HS-27A (cell line): ENCODE results near the gene C16orf96.

ENCODE experiments used
- DNase-seq: peaks from one replicate; pipeline ENCODE4 v3.0.0-alpha.2; 2012; ENCODE audit warnings: low read depth, missing footprints

C16orf96 gene

GRCh38 chr16:4525634-4526277, 30.4 kb upstream of the C16orf96 start:
- no peak for DNase-seq

DNA sequence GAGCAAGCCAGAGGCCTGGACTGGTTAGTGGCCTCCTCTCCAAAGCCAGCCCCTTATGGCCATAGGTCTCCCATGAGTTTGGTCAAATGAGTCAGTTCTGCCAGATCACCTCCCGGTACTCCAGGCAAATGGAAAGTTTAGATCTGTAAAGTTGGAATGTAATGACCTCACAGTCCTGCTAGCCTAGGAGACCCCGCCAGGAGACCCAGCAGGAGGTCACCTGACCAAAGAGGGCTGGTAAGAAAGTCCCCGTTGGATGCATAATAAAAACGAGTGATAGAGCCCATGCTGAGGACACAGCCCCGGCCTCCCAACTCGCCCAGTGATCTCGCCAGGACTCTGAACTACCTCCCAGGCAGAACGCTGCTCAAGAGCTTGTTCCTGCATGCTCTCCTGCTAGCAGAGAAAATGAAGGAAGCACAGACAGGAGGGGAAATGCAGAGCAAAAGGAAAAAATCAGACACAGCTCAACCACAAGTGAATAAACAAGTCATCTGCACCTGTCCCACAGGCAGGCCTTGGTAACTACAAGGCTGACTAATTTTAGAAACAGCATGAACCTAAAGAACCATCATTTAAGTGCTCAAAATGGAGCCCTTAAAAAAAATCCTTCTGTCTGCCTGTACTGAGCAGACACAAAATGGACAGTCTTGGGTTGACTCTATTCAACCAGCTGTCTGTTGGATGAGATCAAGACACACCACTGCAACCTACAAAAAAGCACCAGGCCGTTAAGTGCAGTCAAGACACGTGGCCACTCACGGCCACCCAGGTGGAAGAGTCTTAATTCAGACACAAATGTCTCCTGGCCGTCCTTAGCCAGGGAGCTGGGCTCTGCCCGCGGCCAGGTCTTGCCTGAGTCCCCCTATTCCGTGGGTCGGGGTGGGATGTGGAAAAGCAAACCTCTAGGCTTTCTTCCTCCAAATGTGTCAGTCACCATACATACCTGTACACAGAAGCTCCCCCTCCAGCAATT, 26.8 kb upstream of the C16orf96 start:
- DNase-seq, result no peak

DNA sequence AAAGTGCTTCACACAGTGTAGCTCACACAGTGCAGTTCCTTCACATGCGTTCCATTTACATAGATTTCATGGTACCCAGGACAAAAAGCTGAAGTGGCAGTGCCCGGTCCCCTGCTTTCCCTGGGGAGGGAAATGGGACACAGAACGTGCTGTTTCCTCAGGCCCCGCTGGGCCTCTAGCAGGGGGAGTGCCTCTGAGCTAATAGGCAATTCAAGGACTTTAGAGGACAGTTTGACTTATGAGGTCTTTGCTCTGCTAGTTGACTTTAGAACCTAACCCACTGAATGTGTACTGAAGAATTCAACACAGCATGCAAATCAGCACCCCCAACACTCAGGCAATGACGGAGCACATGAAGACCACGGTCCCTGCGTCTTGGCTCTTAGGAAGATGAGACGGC, 24.3 kb upstream of the C16orf96 start:
- no peak for DNase-seq

DNA sequence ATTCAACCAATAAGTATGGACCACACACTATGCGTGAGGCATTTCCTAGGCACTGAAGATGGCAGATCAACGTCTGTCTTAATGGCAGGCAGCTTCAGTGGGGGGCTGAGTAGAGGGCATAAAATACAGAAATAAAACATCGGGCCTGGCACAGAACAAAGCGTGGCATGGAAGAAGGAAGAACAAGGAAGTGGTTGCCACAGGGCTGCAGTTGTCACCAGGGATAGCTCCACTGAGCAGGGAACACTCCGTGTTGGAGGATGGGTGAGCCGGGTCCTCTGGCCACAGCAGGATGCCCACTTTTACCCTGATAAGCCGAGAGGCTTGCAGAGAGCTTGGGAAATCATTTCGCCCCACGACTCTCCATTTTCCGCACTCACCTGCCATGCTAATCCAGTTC, 23.9 kb upstream of the C16orf96 start:
- no peak for DNase-seq

- DNase-seq, result no peak
Observed at GRCh38 chr16:4533490-4533889, 22.6 kb upstream of the C16orf96 start.

DNA sequence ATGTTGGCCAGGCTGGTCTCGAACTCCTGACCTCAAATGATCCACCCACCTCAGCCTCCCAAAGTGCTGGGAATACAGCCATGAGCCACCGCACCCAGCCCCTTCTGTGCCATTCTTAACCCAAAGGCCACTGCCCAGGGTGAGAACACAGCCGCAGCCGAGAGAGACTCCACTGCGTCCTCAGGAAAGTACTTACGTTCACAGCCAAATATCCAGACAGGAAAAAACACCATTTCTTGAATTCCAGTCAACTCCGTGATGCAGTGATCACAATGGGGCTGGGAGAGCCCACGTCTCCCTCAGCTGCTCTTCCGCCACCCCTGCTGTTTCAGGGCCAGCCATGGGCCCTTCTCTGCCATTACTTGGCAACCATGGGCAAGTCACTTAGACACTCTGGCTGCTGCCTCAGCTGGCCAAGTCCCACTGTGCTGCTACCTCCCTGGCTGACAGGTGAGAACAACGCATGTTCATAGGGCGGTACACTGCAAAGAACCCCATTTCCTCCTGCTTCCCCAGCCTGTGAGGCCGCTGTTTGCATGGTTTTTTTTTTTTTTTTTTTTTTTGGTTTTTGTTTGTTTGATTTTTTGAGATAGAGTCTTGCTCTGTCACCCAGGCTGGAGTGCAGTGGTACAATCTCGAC, 21.9 kb upstream of the C16orf96 start:
- no peak for DNase-seq

DNA sequence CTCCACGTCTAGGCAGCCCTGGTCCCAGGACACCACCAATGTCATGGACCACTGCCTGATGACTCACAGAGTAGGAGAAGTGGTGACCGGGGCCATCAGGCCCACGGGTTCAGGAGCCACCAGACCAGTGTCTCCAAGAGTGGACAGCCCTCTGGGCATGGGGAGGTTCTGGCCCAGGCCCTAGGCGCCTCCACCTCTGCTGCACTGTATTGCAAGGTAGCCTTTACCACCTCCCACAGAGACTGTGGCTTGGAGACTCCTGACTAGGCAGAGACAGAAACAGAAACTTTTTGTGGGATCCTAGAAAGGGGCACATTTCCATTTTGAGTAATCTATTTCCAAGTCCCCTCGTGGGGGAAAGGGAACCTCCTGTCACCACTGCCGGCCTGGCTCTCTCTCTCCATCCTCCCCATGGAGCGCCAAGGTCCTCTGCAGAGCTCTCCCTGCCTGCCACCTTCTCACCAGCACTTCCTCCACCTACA, 20.5 kb upstream of the C16orf96 start:
- no peak for DNase-seq

GRCh38 chr16:4536391-4537106, 19.6 kb upstream of the C16orf96 start:
- no peak for DNase-seq

- DNase-seq, result no peak
Observed at GRCh38 chr16:4537376-4538343, 18.5 kb upstream of the C16orf96 start.

GRCh38 chr16:4538350-4539235, 17.5 kb upstream of the C16orf96 start, which contains the start of gene CDIP1:
TSS of gene CDIP1 (minus strand) at chr16:4538773. CDS start at chr16:4514130, 24,643 bp downstream.
- DNase-seq, result peak; percentile 89

DNA sequence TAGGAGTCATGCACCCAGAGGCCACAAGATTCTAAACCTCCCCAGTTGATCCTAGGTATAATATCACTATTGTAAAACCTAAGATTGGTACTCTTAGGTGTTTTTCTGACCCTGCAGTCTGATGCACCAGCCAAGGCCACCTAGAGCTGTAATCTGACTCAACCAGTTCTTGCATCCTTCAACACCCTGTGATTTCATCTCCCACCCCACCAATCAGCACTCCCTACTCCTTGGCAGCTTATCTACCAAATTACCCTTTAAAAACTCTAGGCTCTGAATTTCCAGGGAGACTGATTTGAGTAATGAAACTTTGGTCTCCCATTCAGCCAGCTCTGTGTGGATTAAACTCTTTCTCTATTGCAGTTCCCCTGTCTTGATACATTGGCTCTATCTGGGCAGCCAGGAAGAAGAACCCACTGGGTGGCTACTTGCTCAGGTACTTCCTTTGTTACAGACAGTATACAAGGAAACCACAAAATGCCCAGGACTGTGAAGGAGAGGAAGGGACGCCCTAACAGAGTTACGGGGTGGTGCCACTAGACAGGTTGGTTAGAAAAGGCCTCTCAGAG, 16.3 kb upstream of the C16orf96 start:
- no peak for DNase-seq

DNA sequence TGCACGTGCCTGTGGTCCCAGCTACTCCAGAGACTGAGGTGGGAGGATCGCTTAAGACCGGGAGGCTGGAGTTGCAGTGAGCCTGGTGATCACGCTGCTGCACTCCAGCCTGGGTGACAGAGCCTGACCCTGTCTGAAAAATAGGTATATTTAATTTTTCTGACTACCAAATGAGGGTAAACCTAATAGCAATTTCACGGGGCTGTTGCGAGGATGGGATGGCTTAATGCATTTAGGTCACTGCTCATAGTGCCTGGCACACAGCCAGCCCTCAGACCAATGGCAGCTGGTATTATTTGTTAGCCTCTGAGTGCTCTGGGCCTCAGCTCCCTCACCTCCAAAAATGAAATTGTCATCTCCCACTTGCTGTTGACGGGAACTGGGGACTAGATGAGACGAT, 11.7 kb upstream of the C16orf96 start:
- no peak for DNase-seq

DNA sequence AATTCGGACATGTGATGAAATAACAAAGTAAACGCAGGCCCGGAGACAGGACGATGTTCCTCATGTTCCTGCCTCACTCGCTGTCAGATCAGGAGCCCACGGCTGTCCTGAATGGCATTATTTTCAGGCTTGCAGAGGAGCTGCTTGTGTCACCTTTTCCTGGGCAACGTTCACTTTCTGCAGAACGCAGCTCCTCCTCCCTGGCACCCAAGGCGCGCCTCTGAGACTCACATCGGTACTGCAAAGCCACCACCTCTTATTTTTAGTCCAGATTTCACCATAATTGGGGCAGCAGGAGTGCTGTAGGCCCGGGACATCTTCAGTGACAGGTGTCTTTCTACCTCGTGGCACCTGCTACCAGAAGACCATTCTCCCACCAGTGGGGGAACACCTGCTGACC, 8.0 kb upstream of the C16orf96 start:
- DNase-seq, result no peak

DNA sequence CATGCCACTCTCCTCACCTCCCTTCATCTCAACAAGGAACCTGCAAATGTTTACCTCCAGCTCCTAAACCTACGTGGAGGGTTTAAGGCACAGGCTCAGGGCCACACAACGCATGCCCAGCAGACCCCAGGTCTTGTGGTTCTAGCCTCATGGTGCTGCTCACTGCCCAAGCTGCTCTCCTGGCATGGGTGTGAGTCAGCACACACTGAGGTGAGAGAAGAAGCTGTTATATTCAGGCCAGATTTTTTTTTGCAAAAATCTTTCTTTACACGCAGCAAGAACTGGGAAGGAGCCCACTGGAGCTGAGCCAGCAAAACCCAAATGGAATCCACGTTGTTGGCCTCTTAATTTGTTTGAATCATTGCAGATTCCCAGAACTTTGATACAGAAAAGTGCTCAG, 5.5 kb upstream of the C16orf96 start:
- no peak for DNase-seq

GRCh38 chr16:4552541-4552940, 3.6 kb upstream of the C16orf96 start:
- no peak for DNase-seq

GRCh38 chr16:4556580-4556979, 440 bp downstream of the C16orf96 start:
- DNase-seq, result no peak

- DNase-seq, result no peak
Observed at GRCh38 chr16:4557973-4558372, 1.8 kb downstream of the C16orf96 start.

- DNase-seq, result no peak
Observed at GRCh38 chr16:4561596-4561995, 5.5 kb downstream of the C16orf96 start.

DNA sequence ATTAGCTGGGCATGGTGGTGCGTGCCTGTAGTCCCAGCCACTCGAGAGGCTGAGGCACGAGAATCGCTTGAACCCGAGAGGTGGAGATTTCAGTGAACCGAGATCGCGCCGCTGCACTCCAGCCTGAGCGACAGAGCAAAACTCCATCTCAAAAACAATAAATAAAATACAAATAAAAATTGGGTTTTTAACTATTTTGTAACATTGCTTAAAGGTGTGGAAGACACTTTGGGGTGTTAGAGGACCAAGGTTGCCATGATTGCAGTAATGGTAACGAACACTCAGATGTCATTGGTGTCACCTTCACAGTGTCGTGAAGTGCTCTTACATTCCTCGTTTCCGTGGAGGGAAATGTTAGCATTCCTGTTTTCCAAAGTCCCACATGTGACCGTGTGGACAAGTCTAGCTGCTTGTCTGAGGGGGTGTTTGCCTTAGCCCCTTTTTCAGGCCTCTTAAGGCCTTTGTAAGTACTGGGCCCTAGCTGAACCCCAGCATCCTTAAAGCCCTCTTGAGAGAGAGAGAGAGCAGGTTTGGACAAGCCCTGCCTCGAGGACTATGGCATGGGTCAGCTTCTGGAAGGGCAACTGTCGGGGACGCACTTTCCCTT, 8.6 kb downstream of the C16orf96 start:
- DNase-seq, result no peak
